ENCODE results near the gene B4GALNT3. TPM values are rescaled to one million over a fixed set of nuclear protein-coding genes. Genes with fewer than 3 reads are reported as not detected.

The B4GALNT3 gene
- total and polyA plus RNA-seq, 2 of the 13 experiments (the other 11 are each of a cell fraction or from before 2014, with no cell fraction given): 3.2 to 4.4 TPM

DNA sequence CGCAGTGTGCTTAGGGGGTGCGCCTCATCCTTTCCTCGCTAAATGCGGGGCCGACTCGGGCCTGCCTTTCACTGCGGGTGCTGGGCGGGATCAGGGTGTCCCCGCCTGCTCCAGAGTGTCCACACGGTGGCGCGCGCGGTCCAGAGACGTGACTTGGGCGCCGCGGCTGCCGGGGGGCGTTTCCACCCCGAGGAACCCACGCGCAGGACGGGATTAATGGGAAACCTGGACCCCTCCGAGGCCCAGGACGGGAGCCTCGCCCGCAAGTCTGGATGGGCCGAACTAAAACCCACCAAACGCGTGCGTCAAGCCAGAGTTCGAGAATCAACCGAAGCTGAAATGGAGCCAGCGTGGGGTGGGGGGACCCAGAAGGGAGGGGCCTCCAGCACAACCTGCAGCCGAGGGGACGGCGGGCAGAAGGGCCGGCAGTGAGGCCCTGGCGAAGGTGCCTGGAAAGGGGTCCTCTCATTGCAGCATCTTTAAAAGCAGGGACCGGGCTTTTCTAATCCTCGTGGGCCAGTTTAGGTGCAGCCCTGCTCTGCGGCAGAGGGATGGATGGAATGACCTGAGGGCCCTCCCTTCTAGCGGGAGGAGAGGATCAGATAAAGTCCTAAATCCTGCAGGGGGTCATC lies 110.2 kb downstream of the B4GALNT3 start (continued):
- TF ChIP-seq, protein P1, sequence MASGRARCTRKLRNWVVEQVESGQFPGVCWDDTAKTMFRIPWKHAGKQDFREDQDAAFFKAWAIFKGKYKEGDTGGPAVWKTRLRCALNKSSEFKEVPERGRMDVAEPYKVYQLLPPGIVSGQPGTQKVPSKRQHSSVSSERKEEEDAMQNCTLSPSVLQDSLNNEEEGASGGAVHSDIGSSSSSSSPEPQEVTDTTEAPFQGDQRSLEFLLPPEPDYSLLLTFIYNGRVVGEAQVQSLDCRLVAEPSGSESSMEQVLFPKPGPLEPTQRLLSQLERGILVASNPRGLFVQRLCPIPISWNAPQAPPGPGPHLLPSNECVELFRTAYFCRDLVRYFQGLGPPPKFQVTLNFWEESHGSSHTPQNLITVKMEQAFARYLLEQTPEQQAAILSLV (CRISPR knock-in tag; IDR thresholded peaks at IDR 0.05; ENCODE audit: borderline replicate concordance): 0 out of 2 replicates have a peak, but pooled peaks have one; percentile 35
- TF ChIP-seq ZNF652 (CRISPR knock-in tag; IDR thresholded peaks at IDR 0.05; ENCODE audit: borderline replicate concordance, low read depth) (no peak), ATM (IDR thresholded peaks at IDR 0.05; ENCODE audit: borderline replicate concordance) (no peak), ZNF317 (CRISPR knock-in tag; IDR thresholded peaks at IDR 0.05) (peak; percentile 38; the same call in 1 of the 2 replicates), CCDC6 (CRISPR knock-in tag; IDR thresholded peaks at IDR 0.05) (no peak), KAT8 (CRISPR knock-in tag; IDR thresholded peaks at IDR 0.05) (no peak), KDM5B (CRISPR knock-in tag; IDR thresholded peaks at IDR 0.05; ENCODE audit: borderline replicate concordance) (peak; percentile 70), NCOR1 (IDR thresholded peaks at IDR 0.05; ENCODE audit: borderline replicate concordance, low read length) (peak; percentile 21; the same call in 1 of the 2 replicates), ELF4 (CRISPR knock-in tag; IDR thresholded peaks at IDR 0.05; ENCODE audit: borderline replicate concordance) (no peak), GLI4 (CRISPR knock-in tag; IDR thresholded peaks at IDR 0.05; ENCODE audit: borderline replicate concordance) (0 out of 2 replicates have a peak, but pooled peaks have one; percentile 57)
- TF ChIP-seq, protein P2, sequence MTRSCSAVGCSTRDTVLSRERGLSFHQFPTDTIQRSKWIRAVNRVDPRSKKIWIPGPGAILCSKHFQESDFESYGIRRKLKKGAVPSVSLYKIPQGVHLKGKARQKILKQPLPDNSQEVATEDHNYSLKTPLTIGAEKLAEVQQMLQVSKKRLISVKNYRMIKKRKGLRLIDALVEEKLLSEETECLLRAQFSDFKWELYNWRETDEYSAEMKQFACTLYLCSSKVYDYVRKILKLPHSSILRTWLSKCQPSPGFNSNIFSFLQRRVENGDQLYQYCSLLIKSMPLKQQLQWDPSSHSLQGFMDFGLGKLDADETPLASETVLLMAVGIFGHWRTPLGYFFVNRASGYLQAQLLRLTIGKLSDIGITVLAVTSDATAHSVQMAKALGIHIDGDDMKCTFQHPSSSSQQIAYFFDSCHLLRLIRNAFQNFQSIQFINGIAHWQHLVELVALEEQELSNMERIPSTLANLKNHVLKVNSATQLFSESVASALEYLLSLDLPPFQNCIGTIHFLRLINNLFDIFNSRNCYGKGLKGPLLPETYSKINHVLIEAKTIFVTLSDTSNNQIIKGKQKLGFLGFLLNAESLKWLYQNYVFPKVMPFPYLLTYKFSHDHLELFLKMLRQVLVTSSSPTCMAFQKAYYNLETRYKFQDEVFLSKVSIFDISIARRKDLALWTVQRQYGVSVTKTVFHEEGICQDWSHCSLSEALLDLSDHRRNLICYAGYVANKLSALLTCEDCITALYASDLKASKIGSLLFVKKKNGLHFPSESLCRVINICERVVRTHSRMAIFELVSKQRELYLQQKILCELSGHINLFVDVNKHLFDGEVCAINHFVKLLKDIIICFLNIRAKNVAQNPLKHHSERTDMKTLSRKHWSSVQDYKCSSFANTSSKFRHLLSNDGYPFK (CRISPR knock-in tag; IDR thresholded peaks at IDR 0.05; ENCODE audit: borderline replicate concordance): peak; percentile 50
- TF ChIP-seq, protein P3, sequence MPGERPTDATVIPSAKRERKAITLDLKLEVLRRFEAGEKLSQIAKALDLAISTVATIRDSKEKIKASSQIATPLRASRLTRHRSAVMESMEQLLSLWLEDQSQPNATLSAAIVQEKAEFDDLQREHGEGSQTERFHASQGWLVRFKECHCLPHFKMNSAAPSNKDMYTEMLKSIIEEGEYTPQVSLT (CRISPR knock-in tag; IDR thresholded peaks at IDR 0.05; ENCODE audit: borderline replicate concordance, low read depth): no peak
- TF ChIP-seq, protein P4, sequence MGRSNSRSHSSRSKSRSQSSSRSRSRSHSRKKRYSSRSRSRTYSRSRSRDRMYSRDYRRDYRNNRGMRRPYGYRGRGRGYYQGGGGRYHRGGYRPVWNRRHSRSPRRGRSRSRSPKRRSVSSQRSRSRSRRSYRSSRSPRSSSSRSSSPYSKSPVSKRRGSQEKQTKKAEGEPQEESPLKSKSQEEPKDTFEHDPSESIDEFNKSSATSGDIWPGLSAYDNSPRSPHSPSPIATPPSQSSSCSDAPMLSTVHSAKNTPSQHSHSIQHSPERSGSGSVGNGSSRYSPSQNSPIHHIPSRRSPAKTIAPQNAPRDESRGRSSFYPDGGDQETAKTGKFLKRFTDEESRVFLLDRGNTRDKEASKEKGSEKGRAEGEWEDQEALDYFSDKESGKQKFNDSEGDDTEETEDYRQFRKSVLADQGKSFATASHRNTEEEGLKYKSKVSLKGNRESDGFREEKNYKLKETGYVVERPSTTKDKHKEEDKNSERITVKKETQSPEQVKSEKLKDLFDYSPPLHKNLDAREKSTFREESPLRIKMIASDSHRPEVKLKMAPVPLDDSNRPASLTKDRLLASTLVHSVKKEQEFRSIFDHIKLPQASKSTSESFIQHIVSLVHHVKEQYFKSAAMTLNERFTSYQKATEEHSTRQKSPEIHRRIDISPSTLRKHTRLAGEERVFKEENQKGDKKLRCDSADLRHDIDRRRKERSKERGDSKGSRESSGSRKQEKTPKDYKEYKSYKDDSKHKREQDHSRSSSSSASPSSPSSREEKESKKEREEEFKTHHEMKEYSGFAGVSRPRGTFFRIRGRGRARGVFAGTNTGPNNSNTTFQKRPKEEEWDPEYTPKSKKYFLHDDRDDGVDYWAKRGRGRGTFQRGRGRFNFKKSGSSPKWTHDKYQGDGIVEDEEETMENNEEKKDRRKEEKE (IDR thresholded peaks at IDR 0.05): no peak
- TF ChIP-seq, protein P5, sequence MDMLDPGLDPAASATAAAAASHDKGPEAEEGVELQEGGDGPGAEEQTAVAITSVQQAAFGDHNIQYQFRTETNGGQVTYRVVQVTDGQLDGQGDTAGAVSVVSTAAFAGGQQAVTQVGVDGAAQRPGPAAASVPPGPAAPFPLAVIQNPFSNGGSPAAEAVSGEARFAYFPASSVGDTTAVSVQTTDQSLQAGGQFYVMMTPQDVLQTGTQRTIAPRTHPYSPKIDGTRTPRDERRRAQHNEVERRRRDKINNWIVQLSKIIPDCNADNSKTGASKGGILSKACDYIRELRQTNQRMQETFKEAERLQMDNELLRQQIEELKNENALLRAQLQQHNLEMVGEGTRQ (IDR thresholded peaks at IDR 0.05; ENCODE audit: low read depth, low read length): no peak
- TF ChIP-seq, protein P5 (CRISPR knock-in tag; IDR thresholded peaks at IDR 0.05; ENCODE audit: borderline replicate concordance): no peak
- TF ChIP-seq, protein P6, sequence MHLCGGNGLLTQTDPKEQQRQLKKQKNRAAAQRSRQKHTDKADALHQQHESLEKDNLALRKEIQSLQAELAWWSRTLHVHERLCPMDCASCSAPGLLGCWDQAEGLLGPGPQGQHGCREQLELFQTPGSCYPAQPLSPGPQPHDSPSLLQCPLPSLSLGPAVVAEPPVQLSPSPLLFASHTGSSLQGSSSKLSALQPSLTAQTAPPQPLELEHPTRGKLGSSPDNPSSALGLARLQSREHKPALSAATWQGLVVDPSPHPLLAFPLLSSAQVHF (CRISPR knock-in tag; IDR thresholded peaks at IDR 0.05): no peak
